Measurements from ENCODE around the gene CCDC107. TPM values are rescaled to one million over a fixed set of nuclear protein-coding genes. Genes with fewer than 3 reads are reported as not detected.

The CCDC107 gene
- total RNA-seq, 2 experiments from 2014 or later, result 17.1 to 18.3 TPM

DNA sequence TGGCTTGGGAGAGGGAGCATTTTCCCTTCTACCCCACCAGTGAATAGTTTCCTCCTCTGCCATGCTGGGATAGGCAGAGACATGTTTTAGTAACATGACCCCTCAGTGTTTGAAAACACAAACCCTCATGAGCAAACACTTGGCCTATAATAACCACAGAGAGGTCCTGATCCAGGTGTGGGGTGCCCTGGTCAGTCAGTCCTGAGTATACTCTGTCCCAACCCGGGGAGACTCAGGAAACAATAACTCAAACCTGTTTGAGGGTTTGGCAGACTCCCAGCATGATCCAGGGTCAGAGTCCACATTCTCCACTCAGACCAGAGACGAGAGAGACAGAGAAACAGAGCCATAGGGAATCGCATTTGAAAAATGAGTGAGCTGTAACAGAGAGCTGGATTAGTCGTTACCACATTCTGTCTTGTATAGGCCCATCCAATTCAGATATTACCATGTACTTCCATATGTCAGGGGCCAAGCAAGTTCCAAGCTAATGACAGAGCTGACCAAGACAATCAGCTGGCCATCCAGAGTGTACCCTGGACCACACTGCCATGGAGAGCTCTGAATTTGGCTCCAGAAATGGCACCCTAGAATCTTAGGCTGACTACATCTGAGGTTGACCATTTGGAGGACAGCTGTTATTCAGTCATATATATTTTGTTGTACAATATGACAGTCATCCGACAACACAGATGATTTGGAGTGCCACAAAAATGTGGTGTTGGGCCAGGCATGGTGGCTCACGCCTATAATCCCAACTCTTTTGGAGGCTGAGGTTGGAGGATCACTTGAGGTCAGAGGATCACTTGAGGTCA is 11.4 kb downstream of the CCDC107 start:
- ChIA-PET POLR2A (no interaction called here), CTCF (interaction anchor here (0.9 to 2.0 kb wide), 2 partner anchors 12 to 27 kb away, joined by 4 to 8 read pairs; partner anchors contain the start of genes CCDC107 and RMRP)

DNA sequence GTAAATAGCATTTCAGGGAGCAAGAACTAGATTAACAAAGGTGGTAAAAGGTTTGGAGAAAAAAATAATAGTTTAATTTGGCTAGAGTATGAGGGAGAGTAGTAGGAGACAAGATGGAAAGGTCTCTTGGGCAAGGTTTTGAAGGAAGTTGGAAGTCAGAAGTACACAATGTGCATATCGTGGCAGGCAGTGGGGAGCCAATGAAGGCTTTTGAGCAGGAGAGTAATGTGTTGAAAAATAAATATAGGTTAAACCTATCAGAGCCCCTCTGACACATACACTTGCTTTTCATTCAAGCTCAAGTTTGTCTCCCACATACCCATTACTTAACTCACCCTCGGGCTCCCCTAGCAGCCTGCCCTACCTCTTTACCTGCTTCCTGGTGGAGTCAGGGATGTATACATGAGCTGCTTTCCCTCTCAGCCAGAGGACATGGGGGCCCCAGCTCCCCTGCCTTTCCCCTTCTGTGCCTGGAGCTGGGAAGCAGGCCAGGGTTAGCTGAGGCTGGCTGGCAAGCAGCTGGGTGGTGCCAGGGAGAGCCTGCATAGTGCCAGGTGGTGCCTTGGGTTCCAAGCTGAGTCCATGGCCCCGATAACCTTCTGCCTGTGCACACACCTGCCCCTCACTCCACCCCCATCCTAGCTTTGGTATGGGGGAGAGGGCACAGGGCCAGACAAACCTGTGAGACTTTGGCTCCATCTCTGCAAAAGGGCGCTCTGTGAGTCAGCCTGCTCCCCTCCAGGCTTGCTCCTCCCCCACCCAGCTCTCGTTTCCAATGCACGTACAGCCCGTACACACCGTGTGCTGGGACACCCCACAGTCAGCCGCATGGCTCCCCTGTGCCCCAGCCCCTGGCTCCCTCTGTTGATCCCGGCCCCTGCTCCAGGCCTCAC is 15.3 kb downstream of the CCDC107 start, which contains the start of gene CA9:
Gene CA9, plus strand, starts transcription at position 797 of the 893 bp plus-strand sequence. Its CDS starts 32 bp downstream, at position 829.
- POLR2A ChIA-PET, result no interaction called here
- CTCF ChIA-PET, result interaction anchor here (0.9 kb wide), 1 partner anchor 23 kb away, joined by 4 read pairs; no protein-coding TSS in a partner anchor

DNA sequence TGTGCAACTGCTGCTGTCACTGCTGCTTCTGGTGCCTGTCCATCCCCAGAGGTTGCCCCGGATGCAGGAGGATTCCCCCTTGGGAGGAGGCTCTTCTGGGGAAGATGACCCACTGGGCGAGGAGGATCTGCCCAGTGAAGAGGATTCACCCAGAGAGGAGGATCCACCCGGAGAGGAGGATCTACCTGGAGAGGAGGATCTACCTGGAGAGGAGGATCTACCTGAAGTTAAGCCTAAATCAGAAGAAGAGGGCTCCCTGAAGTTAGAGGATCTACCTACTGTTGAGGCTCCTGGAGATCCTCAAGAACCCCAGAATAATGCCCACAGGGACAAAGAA is 15.9 kb downstream of the CCDC107 start:
- ChIA-PET POLR2A (no interaction called here), CTCF (no interaction called here)

DNA sequence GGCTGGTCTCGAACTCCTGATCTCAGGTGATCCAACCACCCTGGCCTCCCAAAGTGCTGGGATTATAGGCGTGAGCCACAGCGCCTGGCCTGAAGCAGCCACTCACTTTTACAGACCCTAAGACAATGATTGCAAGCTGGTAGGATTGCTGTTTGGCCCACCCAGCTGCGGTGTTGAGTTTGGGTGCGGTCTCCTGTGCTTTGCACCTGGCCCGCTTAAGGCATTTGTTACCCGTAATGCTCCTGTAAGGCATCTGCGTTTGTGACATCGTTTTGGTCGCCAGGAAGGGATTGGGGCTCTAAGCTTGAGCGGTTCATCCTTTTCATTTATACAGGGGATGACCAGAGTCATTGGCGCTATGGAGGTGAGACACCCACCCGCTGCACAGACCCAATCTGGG is 17.1 kb downstream of the CCDC107 start:
- ChIA-PET POLR2A (interaction anchor here (0.6 to 1.3 kb wide), 2 partner anchors 16 to 122 kb away, joined by 3 to 5 read pairs; no protein-coding TSS in a partner anchor), CTCF (interaction anchor here (0.9 to 2.0 kb wide), 6 partner anchors 10 to 65 kb away, joined by 3 to 5 read pairs (median 4); partner anchors contain the start of genes CCDC107 and RMRP)

DNA sequence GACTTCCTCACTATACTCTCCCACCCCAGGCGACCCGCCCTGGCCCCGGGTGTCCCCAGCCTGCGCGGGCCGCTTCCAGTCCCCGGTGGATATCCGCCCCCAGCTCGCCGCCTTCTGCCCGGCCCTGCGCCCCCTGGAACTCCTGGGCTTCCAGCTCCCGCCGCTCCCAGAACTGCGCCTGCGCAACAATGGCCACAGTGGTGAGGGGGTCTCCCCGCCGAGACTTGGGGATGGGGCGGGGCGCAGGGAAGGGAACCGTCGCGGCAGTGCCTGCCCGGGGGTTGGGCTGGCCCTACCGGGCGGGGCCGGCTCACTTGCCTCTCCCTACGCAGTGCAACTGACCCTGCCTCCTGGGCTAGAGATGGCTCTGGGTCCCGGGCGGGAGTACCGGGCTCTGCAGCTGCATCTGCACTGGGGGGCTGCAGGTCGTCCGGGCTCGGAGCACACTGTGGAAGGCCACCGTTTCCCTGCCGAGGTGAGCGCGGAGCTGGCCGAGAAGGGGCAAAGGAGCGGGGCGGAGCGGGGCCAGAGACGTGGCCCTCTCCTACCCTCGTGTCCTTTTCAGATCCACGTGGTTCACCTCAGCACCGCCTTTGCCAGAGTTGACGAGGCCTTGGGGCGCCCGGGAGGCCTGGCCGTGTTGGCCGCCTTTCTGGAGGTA is 17.8 kb downstream of the CCDC107 start:
- ChIA-PET CTCF (interaction anchor here (1.0 to 2.0 kb wide), 5 partner anchors 10 to 54 kb away, joined by 3 to 5 read pairs (median 4); partner anchors contain the start of genes CCDC107 and RMRP), POLR2A (interaction anchor here (0.6 to 1.3 kb wide), 2 partner anchors 15 to 121 kb away, joined by 3 to 5 read pairs; no protein-coding TSS in a partner anchor)

DNA sequence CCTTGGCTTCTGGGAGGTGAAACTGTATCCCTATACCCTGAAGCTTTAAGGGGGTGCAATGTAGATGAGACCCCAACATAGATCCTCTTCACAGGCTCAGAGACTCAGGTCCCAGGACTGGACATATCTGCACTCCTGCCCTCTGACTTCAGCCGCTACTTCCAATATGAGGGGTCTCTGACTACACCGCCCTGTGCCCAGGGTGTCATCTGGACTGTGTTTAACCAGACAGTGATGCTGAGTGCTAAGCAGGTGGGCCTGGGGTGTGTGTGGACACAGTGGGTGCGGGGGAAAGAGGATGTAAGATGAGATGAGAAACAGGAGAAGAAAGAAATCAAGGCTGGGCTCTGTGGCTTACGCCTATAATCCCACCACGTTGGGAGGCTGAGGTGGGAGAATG is 21.0 kb downstream of the CCDC107 start:
- CTCF ChIA-PET, result interaction anchor here (0.6 to 1.4 kb wide), 2 partner anchors 16 to 31 kb away, joined by 4 to 5 read pairs; no protein-coding TSS in a partner anchor
- POLR2A ChIA-PET, result no interaction called here

DNA sequence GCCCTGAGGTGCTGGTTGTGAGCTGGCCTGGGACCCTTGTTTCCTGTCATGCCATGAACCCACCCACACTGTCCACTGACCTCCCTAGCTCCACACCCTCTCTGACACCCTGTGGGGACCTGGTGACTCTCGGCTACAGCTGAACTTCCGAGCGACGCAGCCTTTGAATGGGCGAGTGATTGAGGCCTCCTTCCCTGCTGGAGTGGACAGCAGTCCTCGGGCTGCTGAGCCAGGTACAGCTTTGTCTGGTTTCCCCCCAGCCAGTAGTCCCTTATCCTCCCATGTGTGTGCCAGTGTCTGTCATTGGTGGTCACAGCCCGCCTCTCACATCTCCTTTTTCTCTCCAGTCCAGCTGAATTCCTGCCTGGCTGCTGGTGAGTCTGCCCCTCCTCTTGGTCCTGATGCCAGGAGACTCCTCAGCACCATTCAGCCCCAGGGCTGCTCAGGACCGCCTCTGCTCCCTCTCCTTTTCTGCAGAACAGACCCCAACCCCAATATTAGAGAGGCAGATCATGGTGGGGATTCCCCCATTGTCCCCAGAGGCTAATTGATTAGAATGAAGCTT is 21.8 kb downstream of the CCDC107 start:
- ChIA-PET POLR2A (no interaction called here), CTCF (interaction anchor here (0.6 to 1.4 kb wide), 2 partner anchors 16 to 30 kb away, joined by 4 to 5 read pairs; no protein-coding TSS in a partner anchor)

DNA sequence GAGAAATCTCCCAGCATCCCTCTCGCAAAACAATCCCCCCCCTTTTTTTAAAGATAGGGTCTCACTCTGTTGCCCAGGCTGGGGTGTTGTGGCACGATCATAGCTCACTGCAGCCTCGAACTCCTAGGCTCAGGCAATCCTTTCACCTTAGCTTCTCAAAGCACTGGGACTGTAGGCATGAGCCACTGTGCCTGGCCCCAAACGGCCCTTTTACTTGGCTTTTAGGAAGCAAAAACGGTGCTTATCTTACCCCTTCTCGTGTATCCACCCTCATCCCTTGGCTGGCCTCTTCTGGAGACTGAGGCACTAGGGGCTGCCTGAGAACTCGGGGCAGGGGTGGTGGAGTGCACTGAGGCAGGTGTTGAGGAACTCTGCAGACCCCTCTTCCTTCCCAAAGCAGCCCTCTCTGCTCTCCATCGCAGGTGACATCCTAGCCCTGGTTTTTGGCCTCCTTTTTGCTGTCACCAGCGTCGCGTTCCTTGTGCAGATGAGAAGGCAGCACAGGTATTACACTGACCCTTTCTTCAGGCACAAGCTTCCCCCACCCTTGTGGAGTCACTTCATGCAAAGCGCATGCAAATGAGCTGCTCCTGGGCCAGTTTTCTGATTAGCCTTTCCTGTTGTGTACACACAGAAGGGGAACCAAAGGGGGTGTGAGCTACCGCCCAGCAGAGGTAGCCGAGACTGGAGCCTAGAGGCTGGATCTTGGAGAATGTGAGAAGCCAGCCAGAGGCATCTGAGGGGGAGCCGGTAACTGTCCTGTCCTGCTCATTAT is 22.4 kb downstream of the CCDC107 start:
- CTCF ChIA-PET, result interaction anchor here (1.4 kb wide), 1 partner anchor 15 kb away, joined by 5 read pairs; no protein-coding TSS in a partner anchor
- POLR2A ChIA-PET, result interaction anchor here (0.6 kb wide), 1 partner anchor 161 kb away, joined by 4 read pairs; no protein-coding TSS in a partner anchor

DNA sequence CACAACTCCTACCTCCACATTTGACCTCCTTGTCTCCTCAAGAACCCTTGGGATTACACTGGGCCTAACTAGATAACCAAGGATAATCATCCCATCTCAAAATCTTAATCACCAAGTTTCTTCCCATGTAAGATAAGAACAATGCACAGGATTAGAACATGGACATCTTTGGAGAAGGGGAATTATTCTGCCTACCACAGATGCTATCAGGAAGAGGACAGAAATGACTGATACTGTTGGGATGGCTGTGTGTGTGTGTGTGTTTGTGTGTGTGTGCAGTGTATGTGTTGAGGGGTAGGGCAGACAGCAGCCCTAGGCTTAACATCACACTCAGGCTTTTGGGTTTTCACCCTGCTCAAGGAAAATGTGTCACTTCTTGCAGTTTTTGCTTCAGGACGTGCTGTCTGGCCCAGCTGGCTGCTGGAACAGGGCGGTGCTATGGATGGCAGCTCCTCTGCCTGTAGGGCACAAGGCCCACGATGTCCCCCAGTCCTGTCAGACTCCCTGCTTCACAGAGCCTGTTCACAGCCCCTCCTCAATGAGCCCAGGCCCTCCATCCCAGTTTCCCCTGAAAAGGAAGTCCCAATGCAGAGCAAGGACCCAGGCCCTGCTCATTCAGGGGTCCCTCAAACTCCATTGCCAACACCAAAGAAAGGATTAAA is 23.4 kb downstream of the CCDC107 start:
- CTCF ChIA-PET, result no interaction called here

DNA sequence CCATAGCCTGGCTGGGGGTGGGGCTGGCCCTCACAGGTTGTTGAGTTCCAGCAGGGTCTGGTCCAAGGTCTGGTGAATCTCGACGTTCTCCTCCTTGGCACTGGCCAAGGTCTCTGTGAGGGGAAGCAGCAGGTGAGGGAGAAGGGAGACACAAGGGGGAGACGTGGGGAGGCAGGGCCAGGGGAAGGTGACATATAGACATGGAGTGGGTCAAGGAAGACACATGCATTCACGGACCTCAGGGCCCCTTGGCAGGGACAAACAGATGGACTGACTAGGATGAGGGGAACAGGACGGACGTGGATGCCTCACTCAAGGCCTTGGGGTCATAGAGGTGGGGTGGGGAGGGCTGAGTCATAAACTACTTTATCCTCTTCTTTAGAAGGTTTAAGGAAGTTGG is 24.0 kb downstream of the CCDC107 start:
- CTCF ChIA-PET, result no interaction called here
- POLR2A ChIA-PET, result interaction anchor here (0.6 kb wide), 1 partner anchor 28 kb away, joined by 7 read pairs; no protein-coding TSS in a partner anchor

More for the DNA sequence above, 23.4 kb downstream of the CCDC107 start:
- POLR2A ChIA-PET, result no interaction called here

DNA sequence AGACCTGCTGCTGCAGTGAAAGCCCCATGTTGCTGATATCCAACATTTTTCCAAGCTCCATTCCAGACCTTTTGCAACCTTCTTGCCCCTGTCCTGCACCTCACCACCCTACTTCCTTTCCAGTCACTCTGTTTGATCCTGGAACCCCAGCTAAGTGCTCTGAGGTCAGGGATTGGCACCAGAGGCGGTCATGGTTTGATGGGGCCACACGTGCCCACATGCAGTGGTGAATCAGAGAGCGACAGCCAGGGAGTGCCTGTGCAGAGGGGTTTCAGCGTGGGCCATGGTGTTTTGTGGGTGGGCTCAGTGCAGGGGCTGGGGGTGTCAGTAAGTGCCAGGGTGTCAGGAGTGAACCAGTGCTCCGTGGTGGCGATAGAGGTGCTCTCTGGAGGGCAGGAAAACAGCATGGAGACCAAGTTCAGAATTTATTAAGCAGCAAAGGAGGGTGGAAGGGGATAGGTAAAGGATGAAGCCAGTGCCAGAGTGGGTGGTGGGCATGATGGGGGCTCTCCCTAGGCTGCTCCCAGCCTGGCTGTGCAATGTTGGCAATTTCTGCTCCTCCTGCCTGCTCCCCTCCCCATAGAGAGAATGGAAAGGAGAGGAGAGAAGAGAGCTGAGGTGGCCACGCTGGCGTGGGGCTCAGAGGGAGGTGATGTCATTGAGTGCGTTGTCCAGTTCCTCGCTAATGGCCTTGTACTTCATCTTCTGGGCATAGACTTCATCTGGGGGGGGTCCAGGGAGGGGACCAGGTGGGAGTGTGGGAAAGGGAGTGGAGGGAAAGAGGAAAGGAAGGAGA is 24.6 kb downstream of the CCDC107 start:
- ChIA-PET CTCF (interaction anchor here (1.0 kb wide), 1 partner anchor 14 kb away, joined by 9 read pairs; no protein-coding TSS in a partner anchor), POLR2A (interaction anchor here (0.6 kb wide), 1 partner anchor 29 kb away, joined by 7 read pairs; no protein-coding TSS in a partner anchor)

DNA sequence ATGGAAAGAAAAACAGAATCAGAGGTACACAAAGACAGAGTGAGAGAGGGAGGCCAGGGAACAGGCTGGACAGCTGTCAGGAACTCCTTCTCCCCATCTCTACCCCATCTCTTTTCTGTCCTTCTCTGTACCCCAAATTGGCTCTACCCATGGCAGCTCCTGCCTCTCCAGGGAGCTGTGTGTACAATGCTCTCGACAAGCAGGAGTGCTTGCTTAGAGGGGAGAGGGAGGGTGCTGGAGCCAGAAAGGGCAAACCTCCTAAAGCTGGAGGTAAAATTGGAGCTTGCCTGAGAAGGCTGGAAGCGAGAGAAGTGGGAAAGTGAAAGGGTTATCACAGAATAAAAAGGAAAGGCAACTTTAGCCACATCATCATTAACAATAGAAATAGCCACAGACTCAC is 25.2 kb downstream of the CCDC107 start:
- POLR2A ChIA-PET, result no interaction called here
- CTCF ChIA-PET, result interaction anchor here (1.0 to 1.8 kb wide), 2 partner anchors 14 to 18 kb away, joined by 5 to 9 read pairs; partner anchors contain the start of gene ARHGEF39

DNA sequence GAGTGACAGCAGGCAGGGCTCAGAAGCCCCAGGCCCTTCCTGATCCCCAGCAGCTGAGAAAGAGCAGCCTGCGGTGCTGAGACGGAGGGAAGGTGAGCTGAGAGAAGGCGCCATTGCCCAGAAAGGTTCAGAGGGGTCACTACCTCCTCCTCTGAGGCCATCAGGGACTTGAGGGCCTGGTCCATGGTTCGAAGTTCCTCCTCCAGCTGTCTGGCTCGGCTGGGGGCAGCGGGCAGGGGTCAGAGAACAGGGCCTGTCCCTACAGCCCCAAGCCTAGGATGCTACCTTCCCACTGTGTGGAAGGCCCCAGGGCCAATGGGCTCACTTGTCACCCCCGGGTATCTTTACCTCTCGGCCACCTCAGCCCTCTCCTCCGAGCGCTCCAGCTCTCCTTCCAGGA is 26.8 kb downstream of the CCDC107 start:
- POLR2A ChIA-PET, result no interaction called here
- CTCF ChIA-PET, result interaction anchor here (0.8 to 1.8 kb wide), 4 partner anchors 9 to 130 kb away, joined by 3 to 5 read pairs (median 4); partner anchors contain the start of gene ARHGEF39

DNA sequence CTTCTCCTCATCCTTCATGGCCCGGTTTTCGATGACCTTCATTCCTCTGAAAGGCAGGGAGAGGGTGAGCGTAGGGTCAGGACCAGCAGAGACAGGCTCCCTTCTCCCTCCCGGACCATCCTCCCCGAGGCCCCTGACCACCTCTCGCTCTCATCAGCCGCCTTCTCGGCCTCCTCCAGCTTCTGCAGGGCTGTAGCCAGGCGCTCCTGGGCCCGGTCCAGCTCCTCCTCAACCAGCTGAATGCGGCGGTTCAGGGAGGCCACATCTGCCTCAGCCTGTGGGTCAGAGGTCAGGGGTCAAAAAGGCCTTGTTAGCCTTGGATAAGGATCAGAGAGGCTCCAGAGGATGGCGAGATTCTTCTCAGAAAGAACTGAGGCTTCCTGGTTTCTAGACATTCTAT is 27.4 kb downstream of the CCDC107 start:
- POLR2A ChIA-PET, result no interaction called here
- CTCF ChIA-PET, result interaction anchor here (0.9 to 2.2 kb wide), 3 partner anchors 10 to 131 kb away, joined by 3 to 7 read pairs (median 5); no protein-coding TSS in a partner anchor

DNA sequence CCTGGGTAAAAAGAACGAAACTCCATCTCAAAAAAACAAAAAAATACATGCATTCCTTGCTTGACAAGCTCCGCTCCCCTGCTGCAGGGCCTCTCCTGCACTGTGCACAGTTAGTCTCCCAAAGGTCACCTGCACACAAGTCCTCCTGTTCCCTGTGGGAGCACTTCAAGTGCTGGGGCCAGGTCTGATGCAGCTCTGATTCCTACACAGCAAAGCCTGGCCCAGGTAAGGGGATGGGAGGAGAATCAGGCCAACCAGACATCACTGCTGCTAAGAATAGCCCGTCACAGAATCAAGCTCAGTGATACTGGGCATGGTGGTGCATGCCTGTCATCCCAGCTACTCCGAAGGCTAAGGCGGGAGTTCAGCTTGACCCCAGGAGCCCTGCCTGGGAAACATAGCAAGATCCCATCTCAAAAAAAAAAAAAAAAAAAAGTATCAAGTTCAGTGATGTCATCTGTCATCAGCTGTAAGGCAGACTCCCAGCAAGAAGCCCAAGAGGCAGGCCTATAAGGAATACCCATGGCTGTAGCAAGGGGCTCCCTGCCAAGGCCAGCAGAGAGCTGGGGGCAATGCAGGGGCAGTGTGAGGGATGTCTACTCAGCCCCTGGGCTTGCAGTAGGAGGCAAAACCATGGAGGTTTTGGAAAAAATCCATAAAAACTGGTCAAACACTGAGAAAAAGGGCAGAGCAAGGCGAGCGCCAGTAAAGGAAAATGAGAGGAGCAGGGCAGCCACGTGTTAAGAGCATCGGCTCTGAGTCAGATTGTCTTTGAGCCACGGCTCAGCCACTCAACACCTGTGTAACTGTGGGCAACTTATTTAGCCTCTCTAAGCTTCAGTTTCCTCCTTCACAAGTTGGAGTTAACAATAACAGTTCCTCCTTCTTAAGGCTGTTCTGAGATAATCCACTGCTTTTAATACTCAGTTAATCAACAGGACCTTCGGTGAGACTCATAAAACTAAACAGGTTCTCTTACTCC is 28.4 kb downstream of the CCDC107 start:
- ChIA-PET POLR2A (interaction anchor here (0.6 kb wide), 1 partner anchor 33 kb away, joined by 4 read pairs; no protein-coding TSS in a partner anchor), CTCF (interaction anchor here (0.5 to 2.2 kb wide), 3 partner anchors 10 to 42 kb away, joined by 3 to 7 read pairs (median 5); no protein-coding TSS in a partner anchor)

Measured in activated CD8-positive, alpha-beta memory T cell treated with anti-CD3 and anti-CD28 coated beads for 36 hours (primary cell).